OCI-M1 (cell line): ENCODE results near the gene REN.

Experiments used
- DNase-seq: peaks from one replicate; lab custom pipeline; 2025; lab: John Stamatoyannopoulos, UW

The REN gene

DNA sequence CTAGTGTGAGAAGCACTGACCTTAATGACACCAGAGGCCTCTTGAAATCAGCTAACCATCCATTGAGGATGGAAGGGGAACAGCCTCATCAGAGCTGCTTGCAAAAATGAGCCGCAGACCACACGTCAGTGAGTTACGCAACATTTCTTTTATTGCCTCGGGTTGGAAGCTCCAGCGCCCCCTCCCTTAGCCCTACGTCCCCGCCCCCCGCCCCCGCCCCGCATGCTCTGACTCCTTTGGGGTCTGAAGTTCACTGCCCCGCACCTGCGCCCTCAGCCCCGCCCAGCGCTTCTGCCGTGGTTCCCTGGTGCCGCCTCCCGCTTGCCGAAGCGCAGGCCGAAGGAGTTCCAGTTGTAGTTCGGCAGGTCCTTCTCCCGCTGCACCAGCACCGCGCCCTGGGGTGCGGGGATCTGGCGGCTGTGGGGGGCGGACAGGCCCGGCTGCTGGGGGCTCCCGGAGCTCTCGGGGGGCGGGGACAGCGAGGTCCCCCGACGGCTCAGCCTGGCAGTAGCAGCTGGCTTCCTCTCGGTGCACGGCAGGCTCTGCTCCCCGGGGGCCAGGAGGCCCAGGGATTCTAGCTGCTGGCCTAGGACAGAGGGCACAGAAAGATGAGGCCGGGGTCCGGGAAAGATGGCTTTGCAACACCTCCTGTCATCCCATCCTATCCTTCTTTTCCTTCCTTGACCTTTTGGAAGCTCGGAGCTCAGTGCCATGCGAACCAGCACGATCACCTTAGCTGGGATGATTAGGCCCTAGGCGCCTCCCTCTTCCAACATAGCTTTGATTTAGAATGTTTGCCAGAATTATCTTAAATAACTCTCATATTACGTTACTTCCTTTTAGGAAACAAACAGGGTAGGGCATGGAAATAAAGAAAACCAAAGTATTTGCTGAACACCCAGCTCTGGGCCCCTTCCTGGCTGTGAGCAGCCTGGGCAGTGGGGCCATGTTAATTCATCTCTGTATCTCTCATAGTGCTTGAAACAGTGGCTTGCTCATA is 24.4 kb upstream of the REN start:
- peak; percentile 59 for DNase-seq

DNA sequence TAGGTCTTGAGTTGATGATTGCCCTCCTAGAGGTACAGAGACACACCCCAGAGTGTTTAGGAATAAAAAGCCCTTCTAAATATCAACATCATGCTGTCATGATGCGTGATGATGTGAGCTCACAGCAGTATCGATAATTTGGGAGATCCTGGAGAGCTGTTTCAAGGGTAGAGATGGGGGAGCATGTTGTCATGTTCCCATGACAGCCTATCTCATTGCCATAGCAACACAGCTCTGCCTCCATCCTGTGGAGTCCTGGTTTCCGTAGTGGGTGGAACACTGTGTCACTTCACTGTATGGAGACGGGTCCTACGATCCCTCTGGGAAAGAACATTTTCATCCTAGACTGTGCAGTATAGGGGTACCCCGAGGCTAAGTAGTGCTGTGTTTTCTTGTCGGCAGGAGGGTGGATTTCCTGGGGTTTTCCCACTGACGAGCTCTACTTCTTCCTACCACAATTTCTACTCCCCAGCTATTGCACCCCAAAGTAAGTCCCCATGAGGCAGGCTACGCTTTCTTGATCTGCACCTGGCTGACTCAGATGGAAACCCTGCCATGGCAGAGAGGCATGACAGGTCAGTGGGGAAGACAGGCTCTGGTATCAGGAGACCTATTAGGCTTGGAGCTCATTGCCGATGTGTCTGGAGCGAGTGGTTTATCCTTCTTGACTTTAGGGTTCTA is 23.0 kb upstream of the REN start:
- DNase-seq, result no peak

DNA sequence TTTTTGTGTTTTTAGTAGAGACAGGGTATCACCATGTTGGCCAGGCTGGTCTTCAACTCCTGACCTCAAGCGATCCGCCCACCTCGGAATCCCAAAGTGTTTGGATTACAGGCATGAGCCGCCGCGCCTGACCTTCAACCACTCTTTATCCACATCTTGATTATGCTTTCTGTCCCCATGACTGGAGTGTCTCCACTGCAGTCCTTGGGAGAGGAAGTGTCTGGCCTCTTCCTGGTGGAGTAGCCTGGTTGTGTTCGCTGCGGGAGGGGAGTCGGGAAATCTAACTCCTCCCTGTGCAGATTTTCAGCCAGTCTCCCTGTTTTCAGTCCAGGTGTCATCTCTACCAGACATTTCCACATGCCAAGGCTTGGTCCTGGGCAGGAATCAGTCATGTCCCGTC is 20.5 kb upstream of the REN start:
- no peak for DNase-seq

DNA sequence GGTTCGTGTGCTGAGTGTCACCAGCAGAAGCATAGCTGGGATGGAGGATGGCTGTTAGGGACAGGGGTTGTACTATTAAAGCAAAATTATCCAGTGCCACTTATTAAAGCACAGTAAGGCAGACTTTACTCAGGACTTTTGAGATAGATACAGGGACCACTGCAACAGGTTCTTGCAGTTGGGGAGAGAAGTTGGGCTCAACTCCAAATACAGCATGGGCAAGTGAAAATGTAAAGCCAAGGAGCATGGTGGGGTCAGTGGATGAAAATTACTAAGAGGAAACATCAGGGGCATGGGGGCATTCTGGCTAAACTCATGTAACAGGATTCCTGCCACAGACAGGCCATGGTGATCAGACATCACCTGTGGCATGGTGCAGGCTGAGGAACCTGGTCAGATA is 15.0 kb upstream of the REN start:
- no peak for DNase-seq

DNA sequence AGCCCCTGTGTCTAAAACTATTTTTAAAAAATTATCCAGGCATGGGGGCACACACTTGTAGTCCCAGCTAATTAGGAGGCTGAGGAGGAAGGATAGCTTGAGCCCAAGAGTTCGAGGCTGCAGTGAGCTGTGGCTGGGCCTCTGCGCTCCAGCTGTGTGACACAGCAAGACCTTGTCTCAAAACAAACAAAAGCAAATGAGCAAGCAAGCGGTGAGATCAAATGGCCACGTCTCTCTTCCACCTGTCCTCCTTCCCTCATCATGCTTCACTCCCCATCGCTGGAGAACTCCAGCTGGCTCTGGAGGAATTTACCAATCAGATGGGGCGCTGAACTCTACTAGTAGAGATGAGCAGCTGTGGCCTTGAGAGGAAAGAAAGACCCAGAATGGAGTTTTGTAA is 14.0 kb upstream of the REN start:
- DNase-seq, result no peak

DNA sequence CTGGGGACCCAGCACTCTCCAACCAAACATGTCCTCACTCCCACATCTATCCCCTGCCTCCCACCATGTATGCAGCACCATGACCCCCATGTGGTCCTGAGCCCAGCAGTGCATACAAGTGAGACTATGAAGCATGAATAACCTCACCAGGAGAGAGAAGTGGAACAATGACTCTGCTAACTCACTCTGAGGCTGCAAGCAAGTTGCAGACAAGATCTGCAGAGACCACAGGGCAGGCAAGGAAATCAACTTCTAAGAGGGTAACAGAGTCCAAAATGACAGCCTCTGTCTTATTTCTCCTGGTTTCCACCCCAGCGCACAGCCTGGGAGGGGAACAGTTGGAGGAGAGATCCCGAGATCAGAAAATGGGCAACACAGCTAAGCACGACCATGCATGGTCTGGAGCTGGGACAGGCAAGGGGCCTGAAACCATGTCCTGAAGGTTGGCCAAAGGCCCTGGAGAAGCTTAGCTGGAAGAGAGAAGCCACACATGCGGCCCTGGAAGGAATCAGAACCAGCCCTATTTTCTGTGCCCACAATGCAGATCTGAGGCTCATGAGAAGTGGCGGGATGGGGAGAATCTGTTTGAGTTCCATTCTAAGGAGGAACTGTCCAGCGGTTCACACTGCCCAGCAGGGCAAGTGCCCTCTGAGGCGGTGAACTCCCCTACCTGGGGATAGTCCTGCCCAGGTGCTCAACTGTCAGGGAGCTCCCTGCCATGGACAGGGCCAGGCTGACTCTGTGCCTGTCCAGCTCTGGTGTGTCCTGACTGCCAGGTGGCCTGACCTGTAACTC is 12.5 kb upstream of the REN start:
- peak; percentile 71 for DNase-seq

DNA sequence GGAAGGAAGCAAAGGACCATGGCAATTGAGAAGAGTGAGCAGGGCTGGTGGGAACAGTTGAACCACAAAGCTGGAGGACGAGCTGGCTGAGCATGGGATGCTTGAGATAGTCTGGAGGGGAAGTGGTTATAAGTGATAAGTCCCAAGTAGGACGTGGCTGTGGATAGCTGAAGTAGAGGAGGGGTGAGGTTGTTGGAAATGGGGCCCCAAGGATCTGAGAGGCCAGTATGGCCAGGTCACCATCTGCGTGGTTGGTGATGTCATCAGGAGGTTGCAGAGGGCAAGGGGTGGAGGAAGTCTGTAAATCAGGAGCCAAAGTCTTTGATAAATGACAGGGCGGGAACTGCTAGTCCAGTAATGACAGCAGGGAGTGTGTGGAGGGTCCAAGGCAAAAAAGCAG is 11.0 kb upstream of the REN start:
- DNase-seq, result peak; percentile 98

DNA sequence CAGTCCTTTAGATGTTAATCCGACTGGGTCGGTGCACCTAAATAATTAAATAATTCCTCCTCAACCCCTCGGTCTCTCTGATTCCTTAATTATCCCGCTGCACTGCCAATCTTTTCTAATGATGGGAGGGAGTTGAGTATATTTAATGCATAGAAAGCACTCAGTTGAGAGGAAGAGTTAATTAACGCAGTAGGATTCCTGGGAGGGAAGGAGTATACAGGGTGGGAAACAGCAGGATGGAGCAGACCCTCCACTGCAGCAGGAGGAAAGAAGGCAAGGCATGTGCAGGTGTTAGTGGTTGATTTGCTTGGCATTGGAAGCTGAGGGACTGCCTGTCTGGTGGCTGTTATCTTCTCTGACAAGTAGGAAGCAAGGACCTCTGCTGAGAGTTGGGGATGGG is 9.9 kb upstream of the REN start:
- DNase-seq, result peak; percentile 62

DNA sequence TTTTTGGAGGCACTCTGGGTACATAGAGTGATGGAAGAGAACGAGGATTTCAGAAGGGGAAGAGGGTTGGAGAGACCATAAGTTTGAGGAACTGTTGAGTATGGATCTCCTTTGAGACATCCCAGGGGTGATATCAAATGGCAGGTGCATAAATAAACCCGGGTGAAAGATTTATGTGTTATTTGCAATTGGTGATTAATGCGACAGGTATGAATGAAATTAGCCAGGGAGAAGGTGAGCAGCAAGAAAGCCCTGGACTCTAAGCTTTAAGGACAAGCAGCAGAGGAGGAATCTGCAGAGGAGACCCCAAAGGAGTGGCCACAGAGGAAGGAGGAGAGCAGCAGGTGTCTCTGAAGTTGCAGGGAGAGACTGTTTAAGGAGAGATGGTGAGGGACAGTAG is 8.8 kb upstream of the REN start:
- no peak for DNase-seq

DNA sequence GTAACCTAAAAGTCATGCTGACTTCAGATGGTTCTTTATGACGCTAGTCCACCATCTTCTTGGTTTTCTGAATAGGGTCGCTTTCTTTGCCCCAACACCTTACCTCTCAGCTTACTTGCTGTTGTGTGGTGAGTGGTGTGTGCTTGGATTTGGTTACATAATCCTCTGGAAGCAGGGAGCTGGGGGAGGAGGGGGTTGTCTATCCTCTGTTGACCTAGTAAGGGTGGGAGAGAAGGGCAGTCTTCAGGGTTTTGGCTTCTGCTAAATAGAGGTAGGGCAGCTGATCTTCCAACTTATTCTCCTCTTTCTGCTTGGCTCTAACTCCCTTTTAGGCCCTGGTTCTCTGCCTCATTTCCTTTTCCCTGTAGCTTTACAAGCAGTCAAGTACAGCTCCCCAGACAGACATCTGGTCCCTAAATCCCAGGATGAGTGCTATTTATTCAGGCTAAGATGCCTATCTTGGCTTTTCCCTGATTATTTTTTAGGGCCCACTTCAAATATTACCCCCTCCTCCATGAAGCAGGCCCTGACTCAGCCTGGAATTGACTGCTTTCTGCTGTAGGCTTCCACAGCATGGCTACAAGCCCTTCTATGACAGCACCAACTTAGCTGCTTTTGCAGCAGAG is 6.4 kb upstream of the REN start:
- no peak for DNase-seq

DNA sequence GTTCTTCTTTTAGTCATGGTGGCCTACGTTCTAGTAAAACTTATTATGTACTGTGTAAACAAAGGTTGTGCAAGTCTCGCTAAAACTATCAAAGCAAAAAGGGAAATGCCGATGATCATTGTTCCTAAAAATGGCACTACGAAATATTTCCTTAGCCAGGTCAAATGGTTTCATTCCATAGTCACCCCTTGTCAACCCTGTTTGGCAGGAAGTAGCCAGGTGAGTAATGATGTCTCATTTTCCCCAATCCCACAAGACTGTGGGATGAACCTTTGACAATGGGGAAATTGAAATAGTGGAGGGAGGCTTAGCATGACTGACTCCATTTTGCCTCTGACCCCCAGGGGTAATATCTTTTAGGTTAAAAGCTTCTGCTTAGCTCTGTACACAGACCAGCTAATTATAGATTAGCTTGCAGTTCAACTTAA is 5.6 kb upstream of the REN start:
- no peak for DNase-seq

DNA sequence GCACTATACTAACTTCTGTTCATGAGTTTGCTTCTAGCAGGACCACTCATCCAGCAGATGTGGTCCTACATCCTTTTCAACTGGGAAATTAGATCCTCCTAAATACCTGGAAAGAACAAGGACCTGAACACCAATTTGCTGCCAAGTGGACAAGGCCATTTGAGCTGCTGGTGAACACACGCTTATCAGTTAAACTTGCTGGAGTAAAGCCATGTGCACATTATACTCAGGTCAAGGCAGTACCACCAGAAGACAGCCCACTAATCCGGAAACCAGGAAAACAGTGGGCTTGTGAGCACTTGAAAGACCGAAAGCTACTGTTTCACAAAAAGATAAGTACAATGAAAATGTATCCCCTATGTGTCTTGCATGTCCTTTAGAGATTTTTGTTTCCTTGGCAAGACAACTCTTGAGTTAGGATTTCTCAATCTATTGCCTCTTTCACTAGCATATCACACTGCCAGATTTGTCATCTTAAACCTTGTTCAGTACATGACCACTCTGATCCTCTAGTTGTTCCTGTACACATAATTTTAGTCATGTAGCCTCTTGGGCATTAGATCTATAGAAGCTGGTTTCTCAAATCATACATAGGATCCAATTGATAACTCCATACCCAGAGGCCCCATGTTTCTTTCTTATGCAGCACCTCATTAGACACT is 4.5 kb upstream of the REN start:
- no peak for DNase-seq

DNA sequence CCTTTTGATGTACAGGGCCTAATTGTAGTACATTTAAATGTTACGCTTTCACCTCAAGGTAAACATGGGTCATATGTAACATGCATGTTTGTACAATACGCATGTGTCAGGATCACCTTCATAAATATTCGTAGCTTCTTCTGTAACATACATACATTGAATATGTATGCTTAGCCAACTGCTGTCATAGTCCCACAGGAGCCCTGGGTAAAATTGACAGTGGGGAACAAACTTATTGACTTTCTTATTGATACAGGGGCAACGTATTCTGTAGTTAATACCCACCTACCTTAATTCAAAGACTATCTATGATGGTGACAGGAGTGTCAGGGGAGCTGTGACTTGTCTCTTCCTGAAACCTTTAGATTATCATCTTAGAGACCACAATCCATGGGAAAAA is 3.7 kb upstream of the REN start:
- peak; percentile 68 for DNase-seq

DNA sequence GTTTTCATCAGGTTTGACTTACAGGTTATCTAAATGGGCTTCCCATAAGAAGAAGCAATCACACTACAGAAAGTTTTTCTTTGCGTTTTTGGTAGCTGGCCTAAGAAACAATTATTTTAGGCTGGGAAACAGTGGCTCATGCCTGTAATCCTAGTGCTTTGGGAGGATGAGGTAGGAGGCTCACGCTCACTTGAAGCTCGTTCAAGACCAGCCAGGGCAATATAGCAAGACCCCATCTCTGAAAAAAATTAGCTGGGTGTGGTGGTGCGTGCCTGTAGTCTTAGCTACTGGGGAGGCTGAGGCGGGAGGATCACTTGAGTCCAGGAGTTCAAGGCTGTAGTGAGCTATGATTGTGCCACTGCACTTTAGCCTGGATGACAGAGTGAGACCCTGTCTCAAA is 1.6 kb upstream of the REN start:
- DNase-seq, result no peak

DNA sequence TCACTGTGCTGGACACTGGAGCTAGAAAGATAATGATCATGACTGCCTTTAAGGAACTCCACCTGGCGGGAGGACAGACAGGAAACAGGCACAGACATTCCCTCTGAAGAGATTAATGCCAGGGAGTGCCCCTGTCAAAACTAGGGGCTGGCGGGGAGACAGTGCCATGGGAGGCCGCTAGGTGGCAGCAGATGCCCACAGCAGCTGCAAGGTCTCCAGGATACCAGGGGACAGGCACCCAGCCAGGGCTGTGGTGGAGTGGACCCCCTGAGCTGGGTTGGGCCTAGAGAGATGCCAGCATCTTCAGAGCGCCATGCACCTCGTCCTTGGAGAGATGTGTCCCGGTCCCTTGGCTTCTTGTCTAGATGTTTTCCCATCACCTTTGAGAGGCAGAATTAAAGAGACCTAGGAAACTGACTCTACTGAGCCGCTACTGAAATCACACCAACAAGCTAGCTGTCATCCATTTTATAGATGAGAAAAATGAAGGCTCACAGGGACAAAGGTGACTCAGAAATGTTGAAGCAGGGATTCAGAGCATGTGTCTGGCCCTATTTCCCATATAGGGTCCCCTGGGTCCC is 3.6 kb downstream of the REN start:
- DNase-seq, result peak; percentile 89

DNA sequence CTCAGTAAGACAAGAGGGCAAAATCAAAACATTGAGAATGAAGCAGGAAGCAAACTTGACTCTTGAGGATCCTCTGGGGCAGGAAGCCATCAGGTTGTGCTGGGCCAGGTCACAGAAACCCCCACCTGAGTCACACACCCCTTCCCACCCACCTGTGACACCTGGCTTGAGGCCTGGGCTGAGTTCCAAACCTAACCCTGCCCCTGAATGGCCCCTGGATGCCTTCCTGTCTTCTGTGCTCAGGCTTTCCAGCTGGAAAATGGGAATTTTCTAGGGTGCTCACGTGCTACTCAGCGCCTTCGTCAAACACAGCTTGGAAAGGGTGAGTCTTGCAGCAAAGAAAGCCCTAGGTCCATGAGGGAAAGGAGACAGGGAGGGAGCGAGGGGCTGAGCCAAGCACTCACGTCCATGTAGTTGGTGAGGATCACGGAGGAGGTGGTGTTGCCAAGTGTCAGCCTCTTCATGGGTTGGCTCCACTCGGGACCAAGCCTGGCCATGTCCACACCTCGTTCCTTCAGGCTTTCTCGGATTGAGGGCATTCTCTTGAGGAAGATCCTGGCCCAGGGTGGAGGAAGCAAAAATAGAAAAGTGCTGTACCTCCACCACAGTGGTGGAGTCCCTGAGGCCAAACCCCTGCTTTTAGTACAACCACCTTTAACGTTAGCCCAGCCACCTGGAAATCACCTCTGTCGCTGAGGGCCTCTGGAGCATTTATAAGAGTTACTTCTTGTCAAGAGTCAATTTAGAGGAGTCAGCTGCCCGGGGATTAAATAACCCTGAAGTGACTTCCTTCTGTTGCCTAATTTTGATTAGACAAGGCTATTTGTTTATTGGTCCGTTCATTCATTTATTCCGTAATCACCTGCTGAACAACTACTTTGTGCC is 4.3 kb downstream of the REN start:
- DNase-seq, result no peak

DNA sequence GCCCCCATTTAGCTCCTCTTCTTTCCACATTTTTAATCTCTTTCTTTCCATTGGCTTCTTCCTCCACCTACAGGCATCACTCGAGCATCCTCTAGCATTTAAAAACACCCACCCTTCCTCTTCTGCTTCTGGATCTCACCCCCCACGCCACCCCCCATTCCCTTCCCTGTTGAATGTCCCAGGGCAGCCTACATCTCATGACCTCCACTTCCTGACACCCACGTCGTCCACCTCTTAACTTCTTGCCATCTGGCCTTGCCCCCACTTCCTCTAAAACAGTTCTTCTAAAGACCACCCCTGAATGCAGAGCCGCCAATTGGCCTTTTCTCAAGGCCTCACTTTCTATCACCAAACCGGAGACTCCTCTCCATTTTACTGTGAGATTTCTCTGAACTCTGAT is 8.2 kb downstream of the REN start:
- no peak for DNase-seq

DNA sequence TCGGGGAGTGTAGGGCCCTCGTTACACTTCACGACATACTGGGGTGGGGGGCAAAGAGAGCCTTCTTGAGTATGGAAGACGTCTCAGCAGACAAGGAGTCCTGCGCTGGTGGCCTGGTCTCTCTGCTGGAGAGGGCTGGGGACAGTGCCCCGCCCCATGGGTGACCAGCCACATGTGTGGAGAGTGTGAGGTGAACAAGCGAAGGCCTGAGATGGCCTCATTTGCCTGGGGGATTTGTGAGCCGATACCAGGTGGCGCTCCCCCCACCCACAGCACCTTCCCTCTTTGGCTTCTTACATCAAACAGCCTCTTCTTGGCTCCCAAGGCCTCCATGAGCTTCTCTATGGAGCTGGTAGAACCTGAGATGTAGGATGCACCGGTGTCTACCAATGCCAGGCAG is 10.3 kb downstream of the REN start:
- DNase-seq, result no peak

DNA sequence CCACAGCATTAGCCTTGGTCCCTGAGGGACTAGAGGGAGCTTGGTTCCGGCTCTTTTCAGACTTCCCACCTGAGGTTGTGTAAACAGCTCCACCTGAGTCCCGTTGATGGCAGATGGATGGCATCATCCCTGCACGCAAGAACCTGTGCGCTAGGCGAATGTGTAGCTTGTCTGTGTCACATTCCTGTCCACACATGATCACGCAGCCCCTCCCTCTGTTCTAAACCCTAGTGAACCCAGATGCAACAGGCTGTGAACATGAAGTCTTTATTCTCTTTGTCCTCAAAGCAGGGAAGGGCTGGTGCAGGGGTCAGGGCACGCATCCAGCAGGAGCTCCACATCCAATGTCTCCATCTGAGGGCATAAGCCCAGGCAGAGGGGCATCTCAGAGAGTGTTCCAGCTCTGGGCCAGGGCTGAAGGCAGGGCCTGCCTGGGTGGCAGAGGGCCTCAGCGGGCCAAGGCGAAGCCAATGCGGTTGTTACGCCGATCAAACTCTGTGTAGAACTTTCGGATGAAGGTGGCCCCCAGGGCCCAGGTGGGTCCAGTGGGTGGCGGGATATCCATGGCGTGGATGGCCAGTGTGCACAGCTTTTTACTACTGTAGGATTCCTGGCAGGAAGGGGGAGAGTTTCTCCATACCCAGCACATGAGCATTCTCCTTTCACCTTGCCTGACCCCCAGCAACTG is 11.4 kb downstream of the REN start:
- no peak for DNase-seq

DNA sequence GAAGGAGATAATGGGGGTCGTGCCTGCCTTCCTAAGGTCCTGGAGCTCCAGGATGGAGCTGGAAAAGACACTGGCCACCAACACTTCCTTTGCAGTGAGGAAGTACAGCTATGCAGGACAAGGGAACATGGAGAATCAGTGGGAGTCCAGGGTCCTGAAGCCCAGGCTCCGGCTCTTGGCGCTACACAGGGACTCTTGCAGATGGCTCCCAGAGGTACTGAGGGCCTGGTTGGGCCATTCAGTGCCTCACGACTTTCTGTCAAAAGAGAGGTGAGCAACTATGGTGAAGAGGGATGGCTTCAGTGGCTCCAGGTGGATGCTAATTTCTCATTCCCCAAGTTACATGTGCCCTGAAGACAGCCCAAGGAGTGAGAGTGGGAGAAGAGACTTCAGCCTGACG is 12.5 kb downstream of the REN start:
- no peak for DNase-seq
